K562 (cell line): Measurements from ENCODE around the gene CORO6.

Experiments
- MAFK ChIP-seq: IDR thresholded peaks from 2 replicates; pipeline ENCODE4 v1.6.1; 2011; ENCODE audit warnings: low read length, improper control_type of control experiment
- MIER1 ChIP-seq: fragments of 450-650 bp; IDR thresholded peaks from 2 replicates; pipeline ENCODE4 v1.6.1; 2016; ENCODE audit warnings: antibody characterized with exemption, mild to moderate bottlenecking, low read depth
- RAD21 ChIP-seq, 2 experiments: fragments of 250-450 bp in 1 of 2; fragments of 450-650 bp in 1 of 2; sonication (Bioruptor Pico) in 1 of 2; formaldehyde crosslinking in 1 of 2; IDR thresholded peaks in 1 of 2; conservative IDR thresholded peaks in 1 of 2; 2 replicates each; pipeline versions ENCODE4 v1.4.0 to v1.8.0; 2020 to 2022; ENCODE audit warnings: mild to moderate bottlenecking in 2 of 2, moderate library complexity in 1 of 2
- TF ChIP-seq, protein P1 (sequence below): IDR thresholded peaks from 3 replicates; pipeline ENCODE4 v1.6.1; 2011; ENCODE audit warnings: borderline replicate concordance, mild to moderate bottlenecking; ENCODE audit not compliant: insufficient read length, insufficient read depth

DNA sequence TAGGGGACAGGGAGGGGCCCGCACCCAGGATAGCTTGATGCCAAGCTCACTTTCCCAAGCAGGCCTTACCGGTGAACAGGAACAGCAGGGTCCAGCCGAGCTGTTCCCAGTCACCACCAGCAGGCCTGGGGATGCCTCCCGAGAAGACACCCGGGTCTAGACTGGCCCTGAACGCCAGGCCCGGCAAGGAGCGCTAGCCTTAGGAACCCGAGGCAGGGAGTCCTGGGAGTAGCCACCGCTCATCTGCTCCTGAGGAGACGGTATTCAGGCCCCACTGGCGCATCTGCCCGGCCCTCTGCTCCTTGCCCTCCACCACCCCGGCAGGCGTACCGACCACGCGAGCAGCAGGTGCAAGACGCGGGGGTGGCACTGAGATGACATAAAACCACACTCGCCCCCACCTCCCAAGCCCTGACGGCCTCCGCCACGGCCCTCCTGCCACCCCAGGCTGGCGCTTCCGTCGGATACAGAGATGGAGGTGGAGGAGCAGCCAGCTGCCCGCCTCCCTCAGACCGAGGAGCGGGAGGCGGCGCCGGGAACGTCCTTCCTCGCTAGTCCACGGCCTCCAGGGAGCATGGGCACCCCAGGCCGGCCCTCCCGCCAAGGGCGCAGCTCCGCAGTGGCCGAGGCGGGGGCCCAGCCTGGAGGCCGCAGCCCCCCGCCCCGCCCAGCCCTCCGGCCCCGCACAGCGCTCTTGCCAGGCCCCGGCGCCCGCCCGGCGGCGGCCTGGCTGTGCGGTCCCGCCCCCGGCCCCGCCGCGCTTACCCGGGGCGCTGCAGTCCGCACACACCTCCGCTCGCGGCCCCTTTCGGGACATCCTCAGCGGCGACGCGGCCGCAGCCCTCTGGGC, 33.9 kb downstream of the CORO6 start:
- TF ChIP-seq MIER1: no peak
- TF ChIP-seq MAFK: no peak
- TF ChIP-seq, protein P1, sequence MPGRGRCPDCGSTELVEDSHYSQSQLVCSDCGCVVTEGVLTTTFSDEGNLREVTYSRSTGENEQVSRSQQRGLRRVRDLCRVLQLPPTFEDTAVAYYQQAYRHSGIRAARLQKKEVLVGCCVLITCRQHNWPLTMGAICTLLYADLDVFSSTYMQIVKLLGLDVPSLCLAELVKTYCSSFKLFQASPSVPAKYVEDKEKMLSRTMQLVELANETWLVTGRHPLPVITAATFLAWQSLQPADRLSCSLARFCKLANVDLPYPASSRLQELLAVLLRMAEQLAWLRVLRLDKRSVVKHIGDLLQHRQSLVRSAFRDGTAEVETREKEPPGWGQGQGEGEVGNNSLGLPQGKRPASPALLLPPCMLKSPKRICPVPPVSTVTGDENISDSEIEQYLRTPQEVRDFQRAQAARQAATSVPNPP: no peak
- TF ChIP-seq RAD21 (CRISPR knock-in tag; conservative IDR thresholded peaks at IDR 0.05 in 1 of 2, IDR thresholded peaks at IDR 0.05 in 1 of 2): no peak
